NCI-H345 (cell line): ENCODE data around the gene ZBTB7C.
A peak's percentile ranks its signal among the peaks of the same experiment; 100 is the strongest.

Source experiments
- DNase-seq: peaks from one replicate; lab custom pipeline; 2025; lab: John Stamatoyannopoulos, UW

The ZBTB7C gene

DNA sequence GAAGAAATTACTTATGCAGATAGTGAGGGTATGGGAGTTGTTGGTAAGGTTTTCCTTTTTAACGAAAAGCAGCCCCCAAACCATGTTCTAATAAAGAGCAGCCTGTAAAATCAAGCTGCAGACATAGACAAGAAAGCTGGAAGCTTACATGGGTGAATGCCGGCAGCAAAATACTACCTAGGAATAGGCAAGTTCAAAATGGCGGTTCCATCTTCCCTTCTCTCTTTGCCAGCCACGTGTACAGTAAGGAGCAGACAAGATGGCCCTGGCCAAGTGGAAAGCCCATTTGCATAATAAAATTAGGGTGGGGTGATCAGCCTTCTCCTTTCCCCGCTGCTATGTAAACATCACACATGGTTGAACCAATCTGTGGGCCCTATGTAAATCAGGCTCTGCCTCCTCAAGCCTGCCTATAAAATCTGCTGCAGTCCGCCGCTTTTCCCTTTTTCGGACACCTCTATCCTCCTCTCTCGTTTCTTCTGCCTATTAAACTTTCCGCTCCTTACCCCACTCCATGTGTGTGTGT, 155.0 kb downstream of the ZBTB7C start:
- no peak for DNase-seq

GRCh38 chr18:48252525-48252924, 156.7 kb downstream of the ZBTB7C start:
- DNase-seq, result no peak

DNA sequence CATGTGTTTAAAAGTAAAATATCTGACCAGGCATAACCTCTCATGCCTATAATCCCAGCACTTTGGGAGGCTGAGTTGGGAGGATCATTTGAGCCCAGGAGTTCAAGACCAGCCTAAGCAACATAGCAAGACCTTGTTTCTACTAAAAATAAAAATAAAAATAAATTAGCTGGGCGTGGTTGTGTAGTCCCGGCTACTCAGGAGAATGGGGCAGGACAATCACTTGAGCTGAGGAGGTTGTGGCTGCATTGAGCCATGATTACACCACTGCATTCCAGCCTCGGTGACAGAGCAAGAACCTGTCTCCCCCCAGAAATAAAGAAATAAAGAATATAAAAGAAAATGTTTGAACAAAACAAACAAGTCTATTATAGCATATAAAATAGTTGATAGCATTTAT, 158.3 kb downstream of the ZBTB7C start:
- no peak for DNase-seq

GRCh38 chr18:48250362-48250907, 158.7 kb downstream of the ZBTB7C start:
- no peak for DNase-seq

GRCh38 chr18:48249854-48250253, 159.3 kb downstream of the ZBTB7C start:
- DNase-seq, result no peak

DNA sequence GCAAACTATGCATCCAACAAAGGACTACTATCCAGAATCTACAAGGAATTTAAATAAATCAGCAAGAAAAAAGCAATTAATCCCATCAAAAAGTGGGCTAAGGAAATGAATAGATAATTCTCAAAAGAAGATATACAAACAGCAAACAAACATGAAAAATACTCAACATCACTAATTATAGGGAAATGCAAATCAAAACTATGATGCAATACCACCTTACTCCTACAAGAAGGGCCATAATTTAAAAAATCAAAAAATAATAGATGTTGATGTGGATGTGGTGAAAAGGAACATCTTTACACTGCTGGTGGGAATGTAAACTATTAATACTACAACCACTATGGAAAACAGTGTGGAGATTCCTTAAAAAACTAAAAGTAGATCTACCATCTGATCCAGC, 164.7 kb downstream of the ZBTB7C start:
- DNase-seq, result no peak

DNA sequence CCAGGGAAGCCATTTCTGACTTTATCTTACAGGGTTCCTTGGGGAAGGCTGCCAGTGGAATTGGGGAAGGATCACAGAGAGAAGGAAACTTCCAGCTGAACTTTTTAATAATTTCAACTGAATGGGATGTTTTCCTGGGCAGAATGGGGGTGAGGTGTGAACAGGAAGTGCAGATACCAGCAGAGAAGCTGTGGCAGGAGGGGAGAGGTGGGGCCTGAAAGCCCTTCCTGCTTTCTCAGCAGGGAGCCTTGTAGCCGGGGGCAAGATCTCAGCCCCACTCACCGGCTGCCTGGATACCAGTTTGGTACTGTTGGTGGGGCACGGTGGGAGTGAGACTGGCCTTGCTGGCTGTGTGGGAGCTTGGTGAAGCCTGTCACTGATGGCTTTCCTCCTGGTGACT, 170.5 kb downstream of the ZBTB7C start:
- DNase-seq, result no peak

DNA sequence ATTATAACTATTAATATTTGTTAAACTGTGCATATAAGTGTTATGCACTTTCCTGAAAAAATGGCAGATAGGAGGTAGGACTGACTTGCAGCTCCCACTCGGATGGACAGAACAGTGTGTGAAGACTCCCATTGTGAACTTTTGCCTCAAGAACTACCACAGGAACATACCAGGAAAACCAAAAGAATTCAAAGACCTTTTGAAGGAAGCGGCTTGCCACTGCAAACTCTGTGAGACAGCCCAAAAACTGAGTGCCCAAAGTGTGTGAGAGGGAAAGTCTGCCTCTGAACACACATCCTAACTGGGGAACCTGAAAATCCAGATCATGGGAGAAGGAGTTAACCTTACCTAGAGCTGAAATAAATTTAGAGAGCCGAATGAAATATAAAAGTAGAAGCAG, 171.0 kb downstream of the ZBTB7C start:
- DNase-seq, result no peak

DNA sequence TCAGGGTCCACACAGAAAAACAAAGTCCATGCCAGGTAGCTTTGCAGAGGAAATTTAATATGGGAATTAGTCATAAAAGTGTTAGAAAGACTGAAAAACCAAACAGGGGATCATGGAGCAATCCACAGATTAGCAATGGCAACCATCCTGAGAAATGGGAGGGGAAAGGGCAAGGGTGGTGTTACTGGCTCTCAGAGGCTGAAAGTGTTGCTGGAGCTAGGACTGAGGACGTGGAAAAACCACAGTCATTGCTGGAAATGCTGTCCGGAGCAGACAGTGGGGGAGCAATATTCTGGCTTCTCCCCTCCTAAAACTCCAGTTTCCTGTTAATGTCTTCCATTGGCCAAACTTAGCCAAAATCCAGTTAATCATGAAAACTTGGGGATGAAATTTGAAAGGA, 172.4 kb downstream of the ZBTB7C start:
- DNase-seq, result no peak

DNA sequence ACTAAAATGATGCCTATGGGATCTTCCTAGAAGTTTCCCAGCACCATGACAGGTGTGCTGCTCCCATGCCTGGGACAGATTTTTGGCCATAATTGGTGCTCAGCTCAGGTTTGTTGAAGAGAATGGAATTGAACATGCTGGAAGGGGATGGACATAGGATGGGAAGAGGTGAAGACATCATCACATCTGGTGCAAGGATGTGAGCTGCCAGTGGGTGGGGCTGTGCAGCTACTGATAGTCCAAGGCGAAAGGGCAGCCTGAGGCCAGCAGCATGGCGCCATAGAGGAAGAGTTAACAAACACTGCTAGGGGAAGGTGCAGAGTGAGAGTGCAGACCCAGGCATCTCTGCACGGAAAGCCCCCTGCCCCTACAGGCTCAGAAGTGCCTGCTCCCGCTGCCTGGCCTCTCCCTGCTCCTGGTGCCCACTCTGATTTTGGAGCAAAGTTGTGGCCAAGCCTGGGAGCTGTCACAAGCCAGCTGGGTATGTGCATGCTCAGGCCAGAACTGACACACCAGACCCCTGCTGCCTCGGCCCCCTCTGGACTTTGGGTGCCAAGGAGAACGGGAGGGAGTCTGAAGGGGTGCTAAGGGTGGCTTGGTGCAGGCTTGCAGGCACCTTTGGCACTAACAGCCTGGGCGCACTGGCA, 178.6 kb downstream of the ZBTB7C start:
- DNase-seq, result peak; percentile 73

- no peak for DNase-seq
Measured at GRCh38 chr18:48229552-48229981, 179.6 kb downstream of the ZBTB7C start.

- DNase-seq, result no peak
Measured at GRCh38 chr18:48228841-48229240, 180.3 kb downstream of the ZBTB7C start.

- DNase-seq, result no peak
Measured at GRCh38 chr18:48228301-48228715, 180.9 kb downstream of the ZBTB7C start.

DNA sequence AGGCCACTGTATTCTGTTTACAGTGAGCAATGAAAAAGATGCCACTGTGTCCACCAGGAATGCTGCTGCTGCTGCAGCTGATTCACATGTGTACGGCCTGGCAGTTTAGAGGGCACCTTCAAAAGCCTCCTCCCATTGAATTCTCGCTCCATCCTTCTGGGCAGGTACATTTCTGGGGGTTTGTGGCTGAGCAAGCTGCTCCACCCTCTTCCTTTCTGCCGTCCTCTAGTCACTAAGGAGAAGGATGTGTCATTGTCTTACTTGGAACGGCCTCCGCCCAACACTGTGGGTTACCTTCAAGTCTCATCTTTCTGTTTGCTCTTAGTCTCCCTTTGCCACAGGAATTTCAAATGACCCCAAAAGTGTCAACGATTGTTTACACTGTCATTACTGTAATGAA, 182.0 kb downstream of the ZBTB7C start:
- no peak for DNase-seq

DNA sequence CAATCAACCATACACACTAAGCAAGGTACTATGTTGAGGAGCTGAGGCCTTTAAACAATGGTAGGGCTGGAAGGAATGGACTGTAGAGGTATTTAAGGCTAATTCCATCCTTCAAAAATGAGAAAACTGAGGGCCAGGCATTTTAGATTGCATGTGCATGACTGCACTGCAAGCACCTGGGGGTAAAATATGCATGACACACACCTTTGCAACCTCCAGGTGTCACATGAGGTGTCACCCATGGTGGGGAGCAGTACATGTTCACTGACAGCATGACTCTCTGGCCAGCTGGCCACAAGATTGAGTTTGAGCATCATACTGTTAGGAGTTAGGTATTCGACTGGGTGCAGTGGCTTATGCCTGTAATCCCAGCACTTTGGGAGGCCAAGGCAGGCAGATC, 182.8 kb downstream of the ZBTB7C start:
- DNase-seq, result no peak

DNA sequence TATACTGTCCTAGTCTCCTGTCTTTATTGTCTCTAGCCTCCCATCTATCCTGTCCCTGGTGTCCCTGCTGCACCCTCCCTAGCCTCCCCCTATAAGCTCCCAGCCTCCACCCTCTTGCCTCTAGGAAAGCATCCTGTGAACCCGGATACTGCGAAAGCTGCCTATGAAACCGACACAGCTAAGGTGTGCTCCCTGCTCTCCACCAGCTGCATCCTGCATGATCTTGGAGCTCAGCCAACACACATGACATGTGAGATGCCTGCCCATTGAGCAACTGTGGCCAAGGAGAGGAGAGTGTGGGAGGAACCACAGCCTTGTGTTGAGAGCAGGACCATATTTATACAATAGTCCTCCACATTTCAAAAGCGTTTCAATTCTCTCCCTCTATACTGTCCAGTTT, 187.1 kb downstream of the ZBTB7C start:
- DNase-seq, result peak; percentile 98

- no peak for DNase-seq
Measured at GRCh38 chr18:48219810-48220499, 189.2 kb downstream of the ZBTB7C start.

- peak; percentile 40 for DNase-seq
Measured at GRCh38 chr18:48219037-48219809, 190.0 kb downstream of the ZBTB7C start.

- no peak for DNase-seq
Measured at GRCh38 chr18:48218285-48219022, 190.7 kb downstream of the ZBTB7C start.

DNA sequence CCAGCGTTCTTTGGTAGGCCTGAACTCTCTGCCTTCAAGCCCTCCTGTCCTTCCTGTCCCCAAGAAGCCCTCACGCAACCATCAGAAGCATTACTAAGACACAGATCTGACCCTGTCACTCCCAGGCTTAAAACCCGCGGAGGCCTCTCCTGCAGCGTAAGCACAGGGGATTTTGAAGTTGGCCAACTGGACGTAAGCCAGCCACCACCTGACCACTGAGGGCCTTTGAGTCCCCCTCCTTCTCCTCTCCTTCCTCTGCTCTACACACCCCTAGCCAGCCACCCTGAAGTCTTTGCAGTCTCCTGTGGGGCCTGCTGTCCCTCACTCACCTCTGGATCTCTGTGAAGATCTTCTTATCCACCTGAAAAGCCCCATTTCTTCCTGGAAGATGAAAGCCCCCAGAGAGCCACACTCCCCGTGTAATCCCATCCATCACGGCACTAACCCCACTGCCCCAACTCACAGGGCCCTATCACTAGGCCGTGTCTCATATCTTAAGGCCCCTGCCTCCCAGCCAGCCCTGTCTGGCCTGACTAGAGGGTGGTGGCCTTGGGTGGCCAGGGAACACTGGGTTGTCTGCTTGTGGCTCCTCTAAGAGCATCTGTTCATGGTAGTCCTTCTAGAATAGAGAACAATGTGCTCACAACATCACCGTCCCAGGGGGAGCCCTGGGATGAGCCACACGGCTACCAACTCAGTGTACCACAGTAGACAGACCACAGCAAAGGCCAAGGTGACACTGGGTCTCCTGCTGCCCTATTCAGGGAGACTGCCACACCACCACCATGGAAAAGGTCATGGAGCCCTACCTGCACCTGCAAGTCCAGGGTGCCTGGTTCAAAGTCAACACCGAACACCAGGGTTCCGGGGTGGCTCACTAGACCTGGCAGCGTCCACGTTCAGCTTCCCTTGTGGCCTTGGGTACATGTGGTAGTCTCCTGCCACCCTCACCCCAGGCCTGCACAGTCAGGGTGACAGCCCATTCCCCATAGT, 191.6 kb downstream of the ZBTB7C start:
- DNase-seq, result no peak
